Measurements from ENCODE around the gene ARHGAP42.

Gene ARHGAP42

GRCh38 chr11:100753571-100753970, 66.5 kb downstream of the ARHGAP42 start:
- in situ Hi-C loops (cut with HindIII; ENCODE audit: low sequenced_read_pairs), result no loop called here

GRCh38 chr11:100756559-100756958, 69.5 kb downstream of the ARHGAP42 start:
- in situ Hi-C loops (cut with HindIII; ENCODE audit: low sequenced_read_pairs), result no loop called here

GRCh38 chr11:100757646-100758045, 70.6 kb downstream of the ARHGAP42 start:
- in situ Hi-C loops (cut with HindIII; ENCODE audit: low sequenced_read_pairs), result no loop called here

- in situ Hi-C loops (cut with HindIII; ENCODE audit: low sequenced_read_pairs), result no loop called here
Measured at GRCh38 chr11:100759106-100759505, 72.0 kb downstream of the ARHGAP42 start.

- in situ Hi-C loops (cut with HindIII; ENCODE audit: low sequenced_read_pairs), result no loop called here
Measured at GRCh38 chr11:100759856-100760255, 72.8 kb downstream of the ARHGAP42 start.

- in situ Hi-C loops (cut with HindIII; ENCODE audit: low sequenced_read_pairs), result no loop called here
Measured at GRCh38 chr11:100760744-100761143, 73.7 kb downstream of the ARHGAP42 start.

- in situ Hi-C loops (cut with HindIII; ENCODE audit: low sequenced_read_pairs), result no loop called here
Measured at GRCh38 chr11:100761841-100762240, 74.8 kb downstream of the ARHGAP42 start.

- in situ Hi-C loops (cut with HindIII; ENCODE audit: low sequenced_read_pairs), result no loop called here
Measured at GRCh38 chr11:100766764-100767163, 79.7 kb downstream of the ARHGAP42 start.

GRCh38 chr11:100769165-100769564, 82.1 kb downstream of the ARHGAP42 start:
- in situ Hi-C loops (cut with HindIII; ENCODE audit: low sequenced_read_pairs), result no loop called here

GRCh38 chr11:100769617-100770016, 82.5 kb downstream of the ARHGAP42 start:
- in situ Hi-C loops (cut with HindIII; ENCODE audit: low sequenced_read_pairs), result no loop called here

- in situ Hi-C loops (cut with HindIII; ENCODE audit: low sequenced_read_pairs), result no loop called here
Measured at GRCh38 chr11:100774132-100774531, 87.0 kb downstream of the ARHGAP42 start.

GRCh38 chr11:100774859-100775258, 87.8 kb downstream of the ARHGAP42 start:
- in situ Hi-C loops (cut with HindIII; ENCODE audit: low sequenced_read_pairs), result no loop called here

GRCh38 chr11:100776212-100776896, 89.3 kb downstream of the ARHGAP42 start:
- in situ Hi-C loops (cut with HindIII; ENCODE audit: low sequenced_read_pairs), result no loop called here

GRCh38 chr11:100777103-100777502, 90.0 kb downstream of the ARHGAP42 start:
- in situ Hi-C loops (cut with HindIII; ENCODE audit: low sequenced_read_pairs), result no loop called here

GRCh38 chr11:100777736-100778135, 90.6 kb downstream of the ARHGAP42 start:
- in situ Hi-C loops (cut with HindIII; ENCODE audit: low sequenced_read_pairs), result no loop called here

GRCh38 chr11:100778166-100778785, 91.2 kb downstream of the ARHGAP42 start:
- in situ Hi-C loops (cut with HindIII; ENCODE audit: low sequenced_read_pairs), result no loop called here

- in situ Hi-C loops (cut with HindIII; ENCODE audit: low sequenced_read_pairs), result no loop called here
Measured at GRCh38 chr11:100780470-100780869, 93.4 kb downstream of the ARHGAP42 start.

- in situ Hi-C loops (cut with HindIII; ENCODE audit: low sequenced_read_pairs), result no loop called here
Measured at GRCh38 chr11:100785148-100785983, 98.3 kb downstream of the ARHGAP42 start.

- in situ Hi-C loops (cut with HindIII; ENCODE audit: low sequenced_read_pairs), result no loop called here
Measured at GRCh38 chr11:100788561-100789295, 101.6 kb downstream of the ARHGAP42 start.

- in situ Hi-C loops (cut with HindIII; ENCODE audit: low sequenced_read_pairs), result no loop called here
Measured at GRCh38 chr11:100789500-100789899, 102.4 kb downstream of the ARHGAP42 start.

GRCh38 chr11:100790073-100790472, 103.0 kb downstream of the ARHGAP42 start:
- in situ Hi-C loops (cut with HindIII; ENCODE audit: low sequenced_read_pairs), result no loop called here
